ENCODE data around the gene TOLLIP.
A peak's percentile ranks its signal among the peaks of the same experiment; 100 is the strongest.
"Not testable (repeated sequence)": the region's sequence is repeated elsewhere in the genome, so short reads cannot be mapped to it uniquely, and the experiment has no call there.

The TOLLIP gene

GRCh38 chr11:1309498-1310317 is at the start of gene TOLLIP:
TSS of gene TOLLIP (minus strand) at chr11:1309632. CDS start at chr11:1309498, 134 bp downstream.
- DNase-seq (ENCODE audit: extremely low spot score) = peak; percentile 100
- ChIA-PET POLR2A (interaction anchor here (1.0 to 1.4 kb wide), 4 partner anchors 10 to 79 kb away, joined by 3 to 5 read pairs (median 4); partner anchors contain the start of gene BRSK2), CTCF (no interaction called here)
- TF ChIP-seq FOXK2 (IDR thresholded peaks at IDR 0.05) (no peak), NFRKB (IDR thresholded peaks at IDR 0.05) (no peak), SP1 (IDR thresholded peaks at IDR 0.05) (no peak), SUZ12 (IDR thresholded peaks at IDR 0.05) (no peak), L3MBTL2 (conservative IDR thresholded peaks at IDR 0.05) (peak; percentile 96), PKNOX1 (IDR thresholded peaks at IDR 0.05) (no peak), FOXM1 (IDR thresholded peaks at IDR 0.05; ENCODE audit: borderline replicate concordance) (0 out of 2 replicates have a peak, but pooled peaks have one; percentile 32), CTBP1 (IDR thresholded peaks at IDR 0.05; ENCODE audit: borderline replicate concordance) (no peak)

- CTCF ChIA-PET; POLR2A ChIA-PET; DNase-seq (ENCODE audit: extremely low spot score): not testable (repeated sequence)
Measured at GRCh38 chr11:1358931-1359330, 49.5 kb upstream of the TOLLIP start.

GRCh38 chr11:1358286-1358685 is 48.9 kb upstream of the TOLLIP start:
- TF ChIP-seq PKNOX1 (IDR thresholded peaks at IDR 0.05) (no peak), LEF1 (IDR thresholded peaks at IDR 0.05; ENCODE audit: borderline replicate concordance) (no peak), SUZ12 (IDR thresholded peaks at IDR 0.05) (no peak), BHLHE40 (IDR thresholded peaks at IDR 0.05; ENCODE audit: borderline replicate concordance) (no peak), ARNT (IDR thresholded peaks at IDR 0.05) (no peak)
- POLR2A ChIA-PET = no interaction called here
- DNase-seq (ENCODE audit: extremely low spot score) = no peak
- CTCF ChIA-PET = no interaction called here

GRCh38 chr11:1356478-1356960 is 47.1 kb upstream of the TOLLIP start:
- ChIA-PET CTCF (no interaction called here), POLR2A (no interaction called here)
- no peak for DNase-seq (ENCODE audit: extremely low spot score)
- TF ChIP-seq TARDBP (IDR thresholded peaks at IDR 0.05) (no peak), SP1 (IDR thresholded peaks at IDR 0.05) (no peak), SUZ12 (IDR thresholded peaks at IDR 0.05) (no peak), NFRKB (IDR thresholded peaks at IDR 0.05) (no peak), HDGF (IDR thresholded peaks at IDR 0.05; ENCODE audit: borderline replicate concordance) (no peak), FOXA1 (IDR thresholded peaks at IDR 0.05) (no peak)

GRCh38 chr11:1356007-1356435 is 46.6 kb upstream of the TOLLIP start:
- no peak for DNase-seq (ENCODE audit: extremely low spot score)
- ChIA-PET CTCF (no interaction called here), POLR2A (no interaction called here)
- no peak for TF ChIP-seq FOXM1 (IDR thresholded peaks at IDR 0.05; ENCODE audit: borderline replicate concordance)
- TF ChIP-seq FOXK2 (IDR thresholded peaks at IDR 0.05) = no peak
- TF ChIP-seq L3MBTL2 (conservative IDR thresholded peaks at IDR 0.05) = no peak
- no peak for TF ChIP-seq PKNOX1 (IDR thresholded peaks at IDR 0.05)
- no peak for TF ChIP-seq CTBP1 (IDR thresholded peaks at IDR 0.05; ENCODE audit: borderline replicate concordance)
- TF ChIP-seq FOXA1 (IDR thresholded peaks at IDR 0.05) = no peak
- no peak for TF ChIP-seq ARNT (IDR thresholded peaks at IDR 0.05)
- no peak for TF ChIP-seq NFRKB (IDR thresholded peaks at IDR 0.05)

GRCh38 chr11:1354125-1354938 is 44.9 kb upstream of the TOLLIP start:
- TF ChIP-seq BHLHE40 (IDR thresholded peaks at IDR 0.05; ENCODE audit: borderline replicate concordance) (no peak), ZNF384 (IDR thresholded peaks at IDR 0.05) (no peak), FOXM1 (IDR thresholded peaks at IDR 0.05; ENCODE audit: borderline replicate concordance) (no peak), ELF4 (IDR thresholded peaks at IDR 0.05) (no peak), L3MBTL2 (conservative IDR thresholded peaks at IDR 0.05) (no peak), SP1 (IDR thresholded peaks at IDR 0.05) (no peak), PKNOX1 (IDR thresholded peaks at IDR 0.05) (no peak), ARNT (IDR thresholded peaks at IDR 0.05) (no peak), FOXA1 (IDR thresholded peaks at IDR 0.05) (no peak), NFRKB (IDR thresholded peaks at IDR 0.05) (no peak)
- CTCF ChIA-PET = no interaction called here
- DNase-seq (ENCODE audit: extremely low spot score) = no peak
- POLR2A ChIA-PET = no interaction called here
